Measurements from ENCODE around the gene ARIH1. TPM values are rescaled to one million over a fixed set of nuclear protein-coding genes. Genes with fewer than 3 reads are reported as not detected.
A peak's percentile ranks its signal among the peaks of the same experiment; 100 is the strongest.

ARIH1 gene
- total RNA-seq, 1 donor from 2014 or later: 172 TPM

GRCh38 chr15:72515591-72516389 is 41.7 kb downstream of the ARIH1 start:
- TF ChIP-seq, protein P1, sequence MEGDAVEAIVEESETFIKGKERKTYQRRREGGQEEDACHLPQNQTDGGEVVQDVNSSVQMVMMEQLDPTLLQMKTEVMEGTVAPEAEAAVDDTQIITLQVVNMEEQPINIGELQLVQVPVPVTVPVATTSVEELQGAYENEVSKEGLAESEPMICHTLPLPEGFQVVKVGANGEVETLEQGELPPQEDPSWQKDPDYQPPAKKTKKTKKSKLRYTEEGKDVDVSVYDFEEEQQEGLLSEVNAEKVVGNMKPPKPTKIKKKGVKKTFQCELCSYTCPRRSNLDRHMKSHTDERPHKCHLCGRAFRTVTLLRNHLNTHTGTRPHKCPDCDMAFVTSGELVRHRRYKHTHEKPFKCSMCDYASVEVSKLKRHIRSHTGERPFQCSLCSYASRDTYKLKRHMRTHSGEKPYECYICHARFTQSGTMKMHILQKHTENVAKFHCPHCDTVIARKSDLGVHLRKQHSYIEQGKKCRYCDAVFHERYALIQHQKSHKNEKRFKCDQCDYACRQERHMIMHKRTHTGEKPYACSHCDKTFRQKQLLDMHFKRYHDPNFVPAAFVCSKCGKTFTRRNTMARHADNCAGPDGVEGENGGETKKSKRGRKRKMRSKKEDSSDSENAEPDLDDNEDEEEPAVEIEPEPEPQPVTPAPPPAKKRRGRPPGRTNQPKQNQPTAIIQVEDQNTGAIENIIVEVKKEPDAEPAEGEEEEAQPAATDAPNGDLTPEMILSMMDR (IDR thresholded peaks at IDR 0.05): no peak
- DNase-seq (ENCODE audit: extremely low spot score, unreplicated experiment): no peak
- H3K36me3 Mint-ChIP-seq (ENCODE audit: unreplicated experiment): peaks cover 9% of the 10 kb centered on the region
- H3K4me3 Mint-ChIP-seq (ENCODE audit: unreplicated experiment): no peak overlapping the region
- H3K27me3 Mint-ChIP-seq (ENCODE audit: unreplicated experiment): no peaks in the 10 kb centered on the region
- H3K27ac Mint-ChIP-seq (ENCODE audit: unreplicated experiment): peak overlapping the region; percentile 39
- H3K9me3 Mint-ChIP-seq (ENCODE audit: unreplicated experiment): no peaks in the 10 kb centered on the region
- peaks cover 37% of the 10 kb centered on the region for H3K4me1 Mint-ChIP-seq (ENCODE audit: unreplicated experiment)

DNA sequence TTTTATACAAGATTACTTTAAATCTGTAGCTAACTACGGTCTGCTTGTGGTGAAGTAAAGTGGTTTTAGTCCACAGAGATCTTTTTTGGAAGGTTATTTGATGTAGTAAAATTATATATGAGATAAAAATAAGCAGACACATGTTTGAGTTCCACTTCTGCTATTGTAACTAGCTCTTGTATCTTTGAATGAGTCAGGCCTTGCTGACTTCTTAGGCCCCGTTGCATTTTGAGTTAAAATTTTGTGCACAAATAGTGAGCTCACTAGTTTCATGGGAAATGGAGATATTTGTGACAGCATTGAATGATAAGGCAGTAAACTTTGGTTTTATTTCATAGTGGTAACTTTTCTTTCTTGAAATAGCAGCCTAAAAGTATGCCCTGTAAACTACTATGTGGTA is 42.6 kb downstream of the ARIH1 start:
- H3K9me3 Mint-ChIP-seq (ENCODE audit: unreplicated experiment): no peaks in the 10 kb centered on the region
- H3K27ac Mint-ChIP-seq (ENCODE audit: unreplicated experiment): peak overlapping the region; percentile 39
- DNase-seq (ENCODE audit: extremely low spot score, unreplicated experiment): no peak
- TF ChIP-seq, protein P1 (IDR thresholded peaks at IDR 0.05): no peak
- no peak overlapping the region for H3K4me3 Mint-ChIP-seq (ENCODE audit: unreplicated experiment)
- H3K4me1 Mint-ChIP-seq (ENCODE audit: unreplicated experiment): peaks cover 36% of the 10 kb centered on the region
- peaks cover 12% of the 10 kb centered on the region for H3K36me3 Mint-ChIP-seq (ENCODE audit: unreplicated experiment)
- no peaks in the 10 kb centered on the region for H3K27me3 Mint-ChIP-seq (ENCODE audit: unreplicated experiment)

DNA sequence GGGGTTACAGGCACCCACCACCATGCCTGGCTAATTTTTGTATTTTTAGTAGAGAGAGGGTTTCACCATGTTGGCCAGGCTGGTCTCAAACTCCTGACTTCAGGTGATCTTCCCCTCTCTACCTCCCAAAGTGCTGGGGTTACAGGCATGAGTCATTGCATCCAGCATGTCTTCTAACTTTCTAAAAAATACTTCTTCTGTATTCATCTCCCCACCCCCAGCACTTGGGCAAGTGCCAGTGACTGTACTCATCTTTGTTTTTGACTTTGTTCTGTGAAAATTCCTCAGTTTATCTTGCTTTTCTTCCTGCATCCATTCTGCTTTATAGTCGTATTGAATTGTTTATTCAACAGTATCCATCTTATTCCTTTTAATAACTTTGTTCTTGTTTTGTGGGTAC is 47.6 kb downstream of the ARIH1 start:
- H3K27me3 Mint-ChIP-seq (ENCODE audit: unreplicated experiment): no peaks in the 10 kb centered on the region
- no peak overlapping the region for H3K4me3 Mint-ChIP-seq (ENCODE audit: unreplicated experiment)
- H3K27ac Mint-ChIP-seq (ENCODE audit: unreplicated experiment): peak overlapping the region; percentile 21
- H3K4me1 Mint-ChIP-seq (ENCODE audit: unreplicated experiment): peaks cover 13% of the 10 kb centered on the region
- no peak for DNase-seq (ENCODE audit: extremely low spot score, unreplicated experiment)
- H3K36me3 Mint-ChIP-seq (ENCODE audit: unreplicated experiment): peaks cover 21% of the 10 kb centered on the region
- no peaks in the 10 kb centered on the region for H3K9me3 Mint-ChIP-seq (ENCODE audit: unreplicated experiment)
- TF ChIP-seq, protein P1 (IDR thresholded peaks at IDR 0.05): no peak

- H3K36me3 Mint-ChIP-seq (ENCODE audit: unreplicated experiment): peaks cover 4% of the 10 kb centered on the region
- TF ChIP-seq, protein P1 (IDR thresholded peaks at IDR 0.05): peak; percentile 40
- H3K4me1 Mint-ChIP-seq (ENCODE audit: unreplicated experiment): peaks cover 10% of the 10 kb centered on the region
- H3K9me3 Mint-ChIP-seq (ENCODE audit: unreplicated experiment): no peaks in the 10 kb centered on the region
- no peak for DNase-seq (ENCODE audit: extremely low spot score, unreplicated experiment)
- H3K27ac Mint-ChIP-seq (ENCODE audit: unreplicated experiment): no peak overlapping the region
- H3K27me3 Mint-ChIP-seq (ENCODE audit: unreplicated experiment): no peaks in the 10 kb centered on the region
- no peak overlapping the region for H3K4me3 Mint-ChIP-seq (ENCODE audit: unreplicated experiment)
These were observed 59.0 kb downstream of the ARIH1 start for GRCh38 chr15:72532991-72533601.

DNA sequence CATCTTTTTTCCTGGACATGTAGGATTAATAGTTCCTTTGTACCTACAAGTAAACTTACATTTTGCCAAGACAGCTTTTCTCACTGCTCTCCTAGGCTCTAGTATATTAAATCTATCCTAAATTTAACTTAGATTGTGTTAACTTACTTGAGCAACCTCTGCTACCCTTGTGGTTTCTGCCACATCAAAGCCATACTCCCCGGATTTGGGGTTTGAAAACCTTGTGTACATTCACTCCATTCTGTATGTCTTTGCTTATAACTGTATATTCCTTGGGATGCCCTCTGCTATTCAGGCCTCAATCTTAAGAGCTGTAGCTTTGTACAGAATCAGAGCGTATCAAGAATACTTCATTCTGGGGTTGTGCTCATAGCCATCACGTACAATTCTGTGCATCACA is 60.4 kb downstream of the ARIH1 start:
- Mint-ChIP-seq H3K4me1 (ENCODE audit: unreplicated experiment) (peaks cover 10% of the 10 kb centered on the region), H3K4me3 (ENCODE audit: unreplicated experiment) (no peak overlapping the region), H3K36me3 (ENCODE audit: unreplicated experiment) (peaks cover 7% of the 10 kb centered on the region), H3K27ac (ENCODE audit: unreplicated experiment) (no peak overlapping the region), H3K27me3 (ENCODE audit: unreplicated experiment) (no peaks in the 10 kb centered on the region), H3K9me3 (ENCODE audit: unreplicated experiment) (peaks cover 2% of the 10 kb centered on the region)
- TF ChIP-seq, protein P1 (IDR thresholded peaks at IDR 0.05): no peak
- DNase-seq (ENCODE audit: extremely low spot score, unreplicated experiment): no peak

All from osteocyte (in vitro differentiated cells).